T-helper 1 cell treated with Interleukin-12 subunit alpha and Interleukin-12 subunit beta and Interleukin-4 antibody, amounts not matched to agents 30 μg/mL and 1 μg/mL, for 36 hours (primary cell): Measurements from ENCODE around the gene RPL31.
"Not testable (repeated sequence)": the region's sequence is repeated elsewhere in the genome, so short reads cannot be mapped to it uniquely, and the experiment has no call there.

Experiments used
- H3K27ac Mint-ChIP-seq: one replicate; pipeline ENCODE4 v1.8.0; 2021; ENCODE audit warnings: mild to moderate bottlenecking, mixed read lengths
- H3K27me3 Mint-ChIP-seq: one replicate; pipeline ENCODE4 v1.8.0; 2021; ENCODE audit warnings: low read depth, mixed read lengths
- H3K36me3 Mint-ChIP-seq: one replicate; pipeline ENCODE4 v1.8.0; 2021; ENCODE audit warnings: low read depth, mixed read lengths
- H3K4me1 Mint-ChIP-seq: one replicate; pipeline ENCODE4 v1.8.0; 2021; ENCODE audit warnings: low read depth, mixed read lengths
- H3K4me3 Mint-ChIP-seq: one replicate; pipeline ENCODE4 v1.8.0; 2021; ENCODE audit warnings: mild to moderate bottlenecking, moderate library complexity, mixed read lengths
- H3K9me3 Mint-ChIP-seq: one replicate; pipeline ENCODE4 v1.8.0; 2021; ENCODE audit warnings: mixed read lengths

The RPL31 gene

DNA sequence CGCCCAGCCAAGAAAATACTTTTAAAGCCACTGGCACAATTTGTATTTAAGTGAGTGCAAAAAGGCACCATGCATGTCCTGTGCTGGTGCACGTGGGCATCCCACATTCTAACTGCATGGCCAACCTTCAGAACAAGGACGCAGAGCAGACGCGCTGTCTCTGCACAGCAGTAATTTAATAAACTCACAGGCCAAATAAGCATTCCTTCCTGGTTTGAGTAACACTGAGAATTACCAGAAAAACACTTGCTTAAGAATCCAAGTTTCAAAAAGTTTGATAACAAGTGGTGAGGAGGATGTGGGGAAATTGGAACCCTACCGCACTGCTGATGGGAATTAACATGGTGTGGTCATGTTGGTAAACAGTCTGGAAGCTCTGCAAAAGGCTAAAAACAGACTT, 38.7 kb downstream of the RPL31 start:
- Mint-ChIP-seq H3K36me3 (no peaks in the 10 kb centered on the region), H3K27me3 (no peaks in the 10 kb centered on the region), H3K4me3 (no peak overlapping the region), H3K4me1 (no peaks in the 10 kb centered on the region), H3K27ac (no peak overlapping the region), H3K9me3 (no peaks in the 10 kb centered on the region)

DNA sequence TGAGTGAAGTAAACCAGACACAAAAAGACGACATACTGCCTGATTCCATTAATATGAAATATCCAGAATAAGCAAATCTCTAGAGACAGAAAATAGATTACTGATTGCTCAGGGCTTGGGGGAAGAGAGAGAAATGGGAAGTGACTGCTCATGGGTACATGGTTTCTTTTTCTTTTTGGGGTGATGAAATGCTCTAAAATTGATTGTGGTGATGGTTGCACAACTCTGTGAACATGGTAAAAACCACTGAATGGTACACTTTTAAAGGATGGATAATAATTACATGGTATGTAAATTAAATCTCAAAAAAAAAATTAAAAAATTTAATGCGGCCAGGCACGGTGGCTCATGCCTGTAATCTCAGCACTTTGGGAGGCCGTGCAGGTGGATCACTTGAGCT, 39.3 kb downstream of the RPL31 start:
- Mint-ChIP-seq H3K4me3 (no peak overlapping the region), H3K27me3 (no peaks in the 10 kb centered on the region), H3K9me3 (no peaks in the 10 kb centered on the region), H3K36me3 (no peaks in the 10 kb centered on the region), H3K4me1 (no peaks in the 10 kb centered on the region), H3K27ac (no peak overlapping the region)

- H3K4me1 Mint-ChIP-seq = no peaks in the 10 kb centered on the region
- H3K9me3 Mint-ChIP-seq = no peaks in the 10 kb centered on the region
- H3K27ac Mint-ChIP-seq = no peak overlapping the region
- H3K36me3 Mint-ChIP-seq = no peaks in the 10 kb centered on the region
- no peak overlapping the region for H3K4me3 Mint-ChIP-seq
- H3K27me3 Mint-ChIP-seq = no peaks in the 10 kb centered on the region
Measured at GRCh38 chr2:101045330-101045729, 43.2 kb downstream of the RPL31 start.

DNA sequence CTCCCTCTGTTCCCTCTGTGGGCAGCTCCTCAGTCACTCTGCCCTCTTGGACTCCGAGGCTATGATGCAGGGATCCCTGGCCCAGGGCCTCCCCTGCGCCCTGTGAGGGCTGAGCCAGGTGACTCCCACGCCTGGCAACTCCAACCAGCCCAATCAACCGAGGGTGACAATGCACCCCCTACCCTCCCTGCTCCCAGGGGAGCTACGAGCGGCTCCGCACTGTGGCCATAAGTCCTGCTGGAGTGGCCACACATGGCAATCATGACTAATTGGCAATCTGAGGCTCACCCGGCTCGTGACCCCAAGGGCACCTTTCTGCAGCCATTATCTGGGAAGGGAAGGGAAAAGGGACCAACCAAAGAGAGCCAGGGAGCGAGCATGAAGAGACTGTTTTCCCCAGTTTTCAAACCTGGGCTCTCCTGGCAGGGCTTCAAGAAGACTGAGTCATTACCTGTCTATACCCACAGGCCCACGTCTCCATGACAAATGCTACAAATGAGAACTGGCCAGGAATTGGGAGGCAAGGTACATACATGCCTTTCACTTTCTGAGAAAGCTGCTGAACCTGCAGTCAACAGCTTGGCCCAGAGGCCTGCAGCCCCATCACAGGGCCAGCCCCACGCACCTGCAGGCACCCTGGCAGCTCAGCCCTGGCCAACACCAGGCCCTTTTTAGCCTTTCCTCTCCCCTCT, 45.1 kb downstream of the RPL31 start:
- no peaks in the 10 kb centered on the region for H3K9me3 Mint-ChIP-seq
- H3K36me3 Mint-ChIP-seq = no peaks in the 10 kb centered on the region
- no peaks in the 10 kb centered on the region for H3K27me3 Mint-ChIP-seq
- no peak overlapping the region for H3K4me3 Mint-ChIP-seq
- H3K4me1 Mint-ChIP-seq = no peaks in the 10 kb centered on the region
- no peak overlapping the region for H3K27ac Mint-ChIP-seq

DNA sequence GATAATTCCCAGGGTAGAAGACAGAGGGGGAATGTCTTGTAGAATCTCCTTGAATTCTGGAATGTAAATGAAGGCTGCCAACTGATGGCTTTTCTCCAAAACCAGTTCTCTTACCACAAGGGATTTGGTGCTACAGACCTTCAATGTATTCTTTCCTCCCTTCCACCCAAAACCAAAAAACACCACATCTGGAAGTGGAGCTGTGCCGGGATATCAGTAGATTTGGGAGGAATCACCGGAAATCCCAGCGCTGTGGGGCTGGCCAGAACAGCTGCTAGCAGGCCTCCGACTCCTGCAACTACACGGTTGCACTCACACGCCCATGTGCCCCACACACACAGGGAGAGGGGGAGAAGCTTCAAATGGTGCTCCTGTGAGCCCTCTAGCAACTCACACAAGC, 45.7 kb downstream of the RPL31 start:
- H3K27ac Mint-ChIP-seq = no peak overlapping the region
- no peak overlapping the region for H3K4me3 Mint-ChIP-seq
- no peaks in the 10 kb centered on the region for H3K36me3 Mint-ChIP-seq

DNA sequence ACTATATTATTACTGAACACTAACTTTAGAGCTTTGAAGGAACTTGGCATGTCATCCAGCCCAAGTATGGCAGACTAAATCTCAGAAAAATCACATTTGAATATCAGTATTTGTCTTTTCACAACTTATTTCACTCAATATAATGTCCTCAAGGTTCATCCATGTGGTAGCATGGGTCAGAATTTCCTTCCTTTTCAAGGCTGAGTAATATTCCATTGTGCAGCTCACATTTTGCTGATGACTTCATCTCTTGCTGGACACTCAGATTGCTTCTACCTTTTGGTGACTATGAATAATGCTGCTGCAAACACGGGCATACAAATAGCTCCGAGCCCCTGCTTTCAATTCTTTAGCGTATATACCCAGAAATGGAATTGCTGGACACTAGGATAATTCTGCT, 46.7 kb downstream of the RPL31 start:
- H3K4me1 Mint-ChIP-seq = no peaks in the 10 kb centered on the region
- no peak overlapping the region for H3K27ac Mint-ChIP-seq
- H3K27me3 Mint-ChIP-seq = no peaks in the 10 kb centered on the region
- no peak overlapping the region for H3K4me3 Mint-ChIP-seq
- H3K36me3 Mint-ChIP-seq = no peaks in the 10 kb centered on the region
- H3K9me3 Mint-ChIP-seq = no peaks in the 10 kb centered on the region

More for the DNA sequence above, 45.7 kb downstream of the RPL31 start:
- Mint-ChIP-seq H3K27me3 (no peaks in the 10 kb centered on the region), H3K4me1 (no peaks in the 10 kb centered on the region), H3K9me3 (no peaks in the 10 kb centered on the region)

DNA sequence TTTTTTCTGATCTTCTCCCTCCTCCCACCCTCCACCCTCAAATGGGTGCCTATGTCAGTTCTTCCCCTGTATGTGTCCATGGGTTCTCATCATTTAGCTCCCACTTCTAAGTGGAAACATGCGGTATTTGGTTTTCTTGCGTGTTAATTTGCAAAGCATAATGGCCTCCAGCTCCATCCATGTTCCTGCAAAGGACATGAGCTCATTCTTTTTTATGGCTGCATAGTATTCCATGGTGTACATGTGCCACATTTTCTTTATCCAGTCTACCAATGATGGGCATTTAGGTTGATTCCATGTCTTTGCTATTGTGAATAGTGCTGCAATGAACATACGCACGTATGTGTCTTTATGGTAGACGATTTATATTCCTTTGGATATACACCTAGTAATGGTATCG, 48.8 kb downstream of the RPL31 start:
- H3K36me3 Mint-ChIP-seq, H3K27ac Mint-ChIP-seq, H3K27me3 Mint-ChIP-seq, H3K9me3 Mint-ChIP-seq, H3K4me3 Mint-ChIP-seq, H3K4me1 Mint-ChIP-seq: not testable (repeated sequence)

GRCh38 chr2:101052147-101052546, 50.1 kb downstream of the RPL31 start:
- Mint-ChIP-seq H3K27ac (no peak overlapping the region), H3K4me3 (no peak overlapping the region), H3K27me3 (no peaks in the 10 kb centered on the region)

GRCh38 chr2:101053117-101053516, 51.0 kb downstream of the RPL31 start:
- Mint-ChIP-seq H3K27ac (no peak overlapping the region), H3K4me1 (no peaks in the 10 kb centered on the region), H3K36me3 (no peaks in the 10 kb centered on the region), H3K27me3 (no peaks in the 10 kb centered on the region), H3K9me3 (no peaks in the 10 kb centered on the region), H3K4me3 (no peak overlapping the region)

More at GRCh38 chr2:101052147-101052546, 50.1 kb downstream of the RPL31 start:
- H3K9me3 Mint-ChIP-seq = no peaks in the 10 kb centered on the region
- no peaks in the 10 kb centered on the region for H3K4me1 Mint-ChIP-seq
- H3K36me3 Mint-ChIP-seq = no peaks in the 10 kb centered on the region
